IMR-90 (cell line): ENCODE data around the gene EIF3L. TPM values are rescaled to one million over a fixed set of nuclear protein-coding genes. Genes with fewer than 3 reads are reported as not detected.

Experiments
- ATAC-seq: fragments of 200-7000 bp; cut with Tn5 transposase; 2 replicates; pipeline ENCODE4 v1.9.1; 2020; ENCODE audit warnings: low read depth, mild to moderate bottlenecking, moderate library complexity
- BruUV-seq: library from RNA; stranded (reverse); fragments of 400-500 nt; replicated peaks from 2 replicates; lab custom pipeline; 2021; lab: Mats Ljungman, UMichigan
- CTCF ChIA-PET: fragments of 300-600 bp; formaldehyde crosslinking; extraction: SDS; loops from one replicate; lab custom pipeline; 2021; ENCODE audit warnings: antibody characterized with exemption; lab: Yijun Ruan, JAX
- POLR2A ChIA-PET: fragments of 300-600 bp; sonication (Branson Sonifier 250); formaldehyde crosslinking; loops from one replicate; lab custom pipeline; 2022; ENCODE audit warnings: antibody characterized with exemption; ENCODE audit not compliant: unreplicated experiment; lab: Charles Lee
- DNase-seq: peaks from one replicate; pipeline ENCODE4 v3.0.0; 2013
- H2AFZ ChIP-seq: replicated peaks from 2 replicates; pipeline ENCODE3; 2013; ENCODE audit warnings: low read length, mild to moderate bottlenecking; ENCODE audit not compliant: poor library complexity
- H2AK5ac ChIP-seq: 2 replicates; pipeline ENCODE4 v1.6.1; 2013; ENCODE audit warnings: low read depth, low read length, inconsistent platforms
- H2AK9ac ChIP-seq: replicated peaks from 2 replicates; pipeline ENCODE3; 2013; ENCODE audit warnings: mild to moderate bottlenecking, low read depth, low read length, moderate library complexity; ENCODE audit not compliant: poor library complexity
- H2BK120ac ChIP-seq: 2 replicates; pipeline ENCODE4 v1.6.1; 2013; ENCODE audit warnings: low read depth, low read length, inconsistent platforms
- H2BK15ac ChIP-seq: 3 replicates; pipeline ENCODE4 v1.6.1; 2013; ENCODE audit warnings: low read depth, low read length, inconsistent platforms
- H2BK20ac ChIP-seq: 2 replicates; pipeline ENCODE4 v1.6.1; 2013; ENCODE audit warnings: low read depth, mild to moderate bottlenecking, inconsistent platforms, low read length, moderate library complexity
- H2BK5ac ChIP-seq: 2 replicates; pipeline ENCODE4 v1.6.1; 2013; ENCODE audit warnings: mild to moderate bottlenecking, low read depth, low read length, inconsistent platforms; ENCODE audit not compliant: poor library complexity, severe bottlenecking
- H3K14ac ChIP-seq: replicated peaks from 2 replicates; pipeline ENCODE4 v1.6.1; 2013; ENCODE audit warnings: low read depth, low read length, inconsistent platforms
- H3K18ac ChIP-seq: 2 replicates; pipeline ENCODE4 v1.6.1; 2013; ENCODE audit warnings: low read depth, low read length, control low read depth
- H3K23ac ChIP-seq: 2 replicates; pipeline ENCODE4 v1.6.1; 2013; ENCODE audit warnings: low read depth, low read length, inconsistent platforms
- H3K27ac ChIP-seq: 2 replicates; pipeline ENCODE4 v1.5.1; 2013; ENCODE audit warnings: mild to moderate bottlenecking, control low read depth, low read length; ENCODE audit not compliant: insufficient read depth
- H3K27me3 ChIP-seq: 2 replicates; pipeline ENCODE4 v1.6.1; 2013; ENCODE audit warnings: low read length; ENCODE audit not compliant: control insufficient read depth, insufficient read depth
- H3K36me3 ChIP-seq: 2 replicates; pipeline ENCODE4 v1.6.1; 2013; ENCODE audit warnings: low read length, mixed read lengths; ENCODE audit not compliant: control insufficient read depth, insufficient read depth
- H3K4ac ChIP-seq: 2 replicates; pipeline ENCODE4 v1.6.1; 2013; ENCODE audit warnings: low read depth, low read length, inconsistent platforms
- H3K4me1 ChIP-seq: 2 replicates; pipeline ENCODE4 v1.6.1; 2013; ENCODE audit warnings: low read length, mixed read lengths; ENCODE audit not compliant: control insufficient read depth, insufficient read depth
- H3K4me2 ChIP-seq: 2 replicates; pipeline ENCODE4 v1.6.1; 2013; ENCODE audit warnings: low read depth, mild to moderate bottlenecking, control low read depth, low read length, moderate library complexity
- H3K4me3 ChIP-seq: 2 replicates; pipeline ENCODE4 v1.5.1; 2013; ENCODE audit warnings: low read depth, mild to moderate bottlenecking, control low read depth, low read length, moderate library complexity; ENCODE audit not compliant: insufficient read depth
- H3K56ac ChIP-seq: 2 replicates; pipeline ENCODE4 v1.6.1; 2013; ENCODE audit warnings: low read length, inconsistent platforms; ENCODE audit not compliant: insufficient read depth; ENCODE audit errors: extremely low read depth
- H3K79me1 ChIP-seq, 2 experiments: 2 replicates each; pipeline ENCODE4 v1.6.1; 2013; ENCODE audit warnings: low read length in 2 of 2, inconsistent platforms in 1 of 2, low read depth in 1 of 2
- H3K9ac ChIP-seq: 2 replicates; pipeline ENCODE4 v1.6.1; 2013; ENCODE audit warnings: low read depth, low read length, control low read depth
- H3K9me1 ChIP-seq: 2 replicates; pipeline ENCODE4 v1.6.1; 2013; ENCODE audit warnings: low read length, inconsistent platforms; ENCODE audit not compliant: insufficient read depth
- H3K9me3 ChIP-seq: 2 replicates; pipeline ENCODE4 v1.6.1; 2013; ENCODE audit warnings: low read length; ENCODE audit not compliant: control insufficient read depth, insufficient read depth
- H4K20me1 ChIP-seq: 2 replicates; pipeline ENCODE4 v1.6.1; 2013; ENCODE audit warnings: low read length, inconsistent platforms; ENCODE audit not compliant: insufficient read depth
- H4K5ac ChIP-seq: 2 replicates; pipeline ENCODE4 v1.6.1; 2013; ENCODE audit warnings: mild to moderate bottlenecking, low read depth, low read length, control low read depth
- H4K8ac ChIP-seq, 2 experiments: 2 replicates each; pipeline ENCODE4 v1.6.1; 2013; ENCODE audit warnings: low read depth in 2 of 2, low read length in 2 of 2, control low read depth in 1 of 2, inconsistent platforms in 1 of 2
- H4K91ac ChIP-seq: 2 replicates; pipeline ENCODE4 v1.6.1; 2013; ENCODE audit warnings: low read depth, low read length, inconsistent platforms; ENCODE audit not compliant: insufficient read depth
- BHLHE40 ChIP-seq: fragments of 150-350 bp; IDR thresholded peaks from 2 replicates; pipeline ENCODE4 v1.6.1; 2016; ENCODE audit warnings: mild to moderate bottlenecking, low read depth, low read length
- CEBPB ChIP-seq: IDR thresholded peaks from 2 replicates; pipeline ENCODE4 v1.6.1; 2012; ENCODE audit warnings: low read depth, low read length, improper control_type of control experiment
- CHD1 ChIP-seq: IDR thresholded peaks from 2 replicates; pipeline ENCODE4 v1.6.1; 2012; ENCODE audit warnings: low read depth, low read length, improper control_type of control experiment
- CTCF ChIP-seq: conservative IDR thresholded peaks from 2 replicates; pipeline ENCODE4 v1.5.1; 2012; ENCODE audit warnings: mild to moderate bottlenecking, low read depth, low read length, improper control_type of control experiment
- FOS ChIP-seq: fragments of 150-350 bp; IDR thresholded peaks from 2 replicates; pipeline ENCODE4 v1.6.1; 2016; ENCODE audit warnings: low read depth, low read length
- MAFK ChIP-seq: IDR thresholded peaks from 2 replicates; pipeline ENCODE4 v1.6.1; 2012; ENCODE audit warnings: low read depth, low read length, improper control_type of control experiment
- MAZ ChIP-seq: IDR thresholded peaks from 2 replicates; pipeline ENCODE4 v1.6.1; 2012; ENCODE audit warnings: low read depth, mild to moderate bottlenecking, low read length, improper control_type of control experiment, moderate library complexity, borderline replicate concordance
- MXI1 ChIP-seq: IDR thresholded peaks from 2 replicates; pipeline ENCODE4 v1.6.1; 2012; ENCODE audit warnings: low read depth, mild to moderate bottlenecking, low read length, moderate library complexity, borderline replicate concordance
- NFE2L2 ChIP-seq: fragments of 150-350 bp; IDR thresholded peaks from 2 replicates; pipeline ENCODE4 v1.6.1; 2016; ENCODE audit warnings: low read depth, mild to moderate bottlenecking, low read length
- POLR2A ChIP-seq: IDR thresholded peaks from 2 replicates; pipeline ENCODE4 v1.6.1; 2012; ENCODE audit warnings: mild to moderate bottlenecking, low read depth, low read length
- RAD21 ChIP-seq: IDR thresholded peaks from 2 replicates; pipeline ENCODE4 v1.6.1; 2012; ENCODE audit warnings: low read length, improper control_type of control experiment
- RCOR1 ChIP-seq: IDR thresholded peaks from 2 replicates; pipeline ENCODE4 v1.6.1; 2012; ENCODE audit warnings: mild to moderate bottlenecking, low read length, improper control_type of control experiment; ENCODE audit not compliant: insufficient replicate concordance
- SMC3 ChIP-seq: fragments of 150-350 bp; IDR thresholded peaks from 2 replicates; pipeline ENCODE4 v1.6.1; 2016; ENCODE audit warnings: low read depth, mild to moderate bottlenecking, antibody characterized with exemption, low read length, moderate library complexity
- USF2 ChIP-seq: fragments of 150-350 bp; IDR thresholded peaks from 2 replicates; pipeline ENCODE4 v1.6.1; 2017; ENCODE audit warnings: mild to moderate bottlenecking, antibody characterized with exemption, low read length, low read depth
- WGBS, 2 experiments: methylation state at CpG; one replicate each; pipeline versions ENCODE4 v1.1.5 to v1.1.7; 2013; ENCODE audit warnings: missing lambda C conversion rate in 2 of 2; ENCODE audit not compliant: insufficient read length in 1 of 2; ENCODE audit errors: extremely low coverage in 2 of 2; 5-methylcytosine and 5-hydroxymethylcytosine counted together
- dilution Hi-C: fragments of 300-500 bp; cut with HindIII; formaldehyde crosslinking; loops from one replicate; pipeline ENCODE4 v1.14.3; 2018; ENCODE audit warnings: low sequenced_read_pairs; ENCODE audit not compliant: unreplicated experiment
- in situ Hi-C: fragments of 300-500 bp; cut with MboI; formaldehyde crosslinking; loops from 3 replicates; pipeline ENCODE4 v1.14.3; 2019; ENCODE audit warnings: low sequenced_read_pairs, inconsistent platforms, mixed read lengths
- intact Hi-C: fragments of 100-400 bp; cut with micrococcal nuclease; formaldehyde crosslinking; loops from 2 replicates; pipeline ENCODE4 v1.10.0; 2022
- polyA plus RNA-seq, 3 experiments: library from polyadenylated mRNA; depleted of rRNA; stranded (reverse); fragments of >200 nt; gene quantifications; 2 replicates each; pipeline ENCODE4 v1.2.3, GENCODE V29; 2012; ENCODE audit warnings: low replicate concordance in 1 of 3
- total RNA-seq: library from RNA; depleted of rRNA; stranded (reverse); fragments of >200 nt; gene quantifications from 2 replicates; pipeline ENCODE4 v1.2.3, GENCODE V29; 2012
- TF ChIP-seq, protein P1 (sequence below): fragments of 150-350 bp; IDR thresholded peaks from 2 replicates; pipeline ENCODE4 v1.6.1; 2016; ENCODE audit warnings: low read depth, mild to moderate bottlenecking, low read length, moderate library complexity, borderline replicate concordance

EIF3L gene
- total and polyA plus RNA-seq, 2 of the 4 experiments (the other 2 are of a cell fraction): 391 to 593 TPM

GRCh38 chr22:37860796-37861421 lies 11.7 kb downstream of the EIF3L start:
- dilution Hi-C loops (no loop called here), in situ Hi-C loops (no loop called here), intact Hi-C loops (loop anchor here (5.0 kb wide), 1 partner anchor 324 kb away; no protein-coding TSS in a partner anchor)
- BruUV-seq: no TSS peak
- Histone ChIP-seq H2BK15ac (no peak overlapping the region), H3K4me2 (no peak overlapping the region), H3K9me3 (no peaks in the 10 kb centered on the region), H3K4ac (no peak overlapping the region), H2BK5ac (no peak overlapping the region), H3K4me1 (peaks cover 5% of the 10 kb centered on the region), H4K91ac (no peak overlapping the region), H3K9me1 (no peaks in the 10 kb centered on the region), H3K27me3 (no peaks in the 10 kb centered on the region), H3K36me3 (peaks cover 58% of the 10 kb centered on the region), H4K5ac (no peak overlapping the region), H4K20me1 (peaks cover 9% of the 10 kb centered on the region), H2BK20ac (no peak overlapping the region), H3K23ac (no peak overlapping the region), H2AK5ac (no peak overlapping the region), H4K8ac (no peak overlapping the region), H3K27ac (no peak overlapping the region), H3K56ac (no peak overlapping the region), H2AK9ac (no peak overlapping the region), H3K18ac (no peak overlapping the region), H3K4me3 (no peak overlapping the region), H3K79me1 (peaks cover 33 to 53% of the 10 kb centered on the region in 2 experiments), H2BK120ac (no peak overlapping the region), H2AFZ (no peak overlapping the region), H3K9ac (no peak overlapping the region; the same call in 1 of the 2 replicates), H3K14ac (no peak overlapping the region)
- POLR2A ChIA-PET: no interaction called here
- peak; percentile 7 for DNase-seq
- no peak for ATAC-seq
- TF ChIP-seq NFE2L2 (no peak), MXI1 (no peak), CTCF (no peak), SMC3 (no peak), RCOR1 (no peak), BHLHE40 (no peak), USF2 (no peak), MAFK (no peak), MAZ (no peak), RAD21 (no peak), CEBPB (no peak), FOS (no peak), POLR2A (no peak), CHD1 (no peak)
- TF ChIP-seq, protein P1, sequence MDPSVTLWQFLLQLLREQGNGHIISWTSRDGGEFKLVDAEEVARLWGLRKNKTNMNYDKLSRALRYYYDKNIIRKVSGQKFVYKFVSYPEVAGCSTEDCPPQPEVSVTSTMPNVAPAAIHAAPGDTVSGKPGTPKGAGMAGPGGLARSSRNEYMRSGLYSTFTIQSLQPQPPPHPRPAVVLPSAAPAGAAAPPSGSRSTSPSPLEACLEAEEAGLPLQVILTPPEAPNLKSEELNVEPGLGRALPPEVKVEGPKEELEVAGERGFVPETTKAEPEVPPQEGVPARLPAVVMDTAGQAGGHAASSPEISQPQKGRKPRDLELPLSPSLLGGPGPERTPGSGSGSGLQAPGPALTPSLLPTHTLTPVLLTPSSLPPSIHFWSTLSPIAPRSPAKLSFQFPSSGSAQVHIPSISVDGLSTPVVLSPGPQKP: no peak
- 80% methylated on average over 2 of the region's 7 CpGs; no CpG with 5 or more reads in 1 of the 2 experiments for WGBS, 2 experiments
- CTCF ChIA-PET: no interaction called here
